ENCODE data around the gene BANF2. TPM values are rescaled to one million over a fixed set of nuclear protein-coding genes. Genes with fewer than 3 reads are reported as not detected.

The BANF2 gene
- total RNA-seq, 1 experiment from 2014 or later = not detected

GRCh38 chr20:17697171-17697570 lies 2.6 kb upstream of the BANF2 start:
- no peak for DNase-seq
- Histone ChIP-seq H3K9ac (ENCODE audit: low read length) (no peak overlapping the region), H3F3A (ENCODE audit: low read length, unreplicated experiment) (no peaks in the 10 kb centered on the region), H3K9me2 (replicated peaks; ENCODE audit: low read length) (no peaks in the 10 kb centered on the region), H3K36me3 (ENCODE audit: low read depth, low read length) (no peaks in the 10 kb centered on the region), H3K4me3 (ENCODE audit: low read length) (no peak overlapping the region), H3K27me3 (ENCODE audit: low read length) (0 out of 2 replicates have a peak, but pooled peaks cover 4% of the 10 kb centered on the region), H4K20me1 (ENCODE audit: low read length) (no peaks in the 10 kb centered on the region), H3K79me2 (ENCODE audit: low read length) (no peaks in the 10 kb centered on the region), H3K9me3 (ENCODE audit: low read length) (no peaks in the 10 kb centered on the region), H3K4me1 (ENCODE audit: insufficient read depth, low read length) (peaks cover 6% of the 10 kb centered on the region; the same call in 1 of the 2 replicates), H3K27ac (ENCODE audit: low read length) (no peak overlapping the region), H3K4me2 (ENCODE audit: low read length) (no peak overlapping the region), H2AFZ (ENCODE audit: low read length) (no peak overlapping the region)
- intact Hi-C loops (cut with micrococcal nuclease) = no loop called here
- POLR2A ChIA-PET (ENCODE audit: unreplicated experiment) = no interaction called here
- BruUV-seq (replicated peaks) = no TSS peak
- CTCF ChIA-PET = no interaction called here
- TF ChIP-seq EZH2phosphoT487 (IDR thresholded peaks at IDR 0.05; ENCODE audit: borderline replicate concordance, low read length) (no peak), CTCF (conservative IDR thresholded peaks at IDR 0.05; ENCODE audit: low read depth, low read length) (no peak), EZH2 (IDR thresholded peaks at IDR 0.05; ENCODE audit: low read length, unreplicated experiment) (no peak)
- ATAC-seq = no peak

GRCh38 chr20:17698384-17698783 lies 1.4 kb upstream of the BANF2 start:
- H3K27me3 ChIP-seq (ENCODE audit: low read length) = 0 out of 2 replicates have a peak, but pooled peaks cover 4% of the 10 kb centered on the region
- H3K36me3 ChIP-seq (ENCODE audit: low read depth, low read length) = no peaks in the 10 kb centered on the region
- no peak overlapping the region for H3K4me3 ChIP-seq (ENCODE audit: low read length)
- ChIA-PET CTCF (interaction anchor here (0.5 kb wide), 1 partner anchor 158 kb away, joined by 4 read pairs; no protein-coding TSS in a partner anchor), POLR2A (ENCODE audit: unreplicated experiment) (no interaction called here)
- no peaks in the 10 kb centered on the region for H3K79me2 ChIP-seq (ENCODE audit: low read length)
- H2AFZ ChIP-seq (ENCODE audit: low read length) = no peak overlapping the region
- peaks cover 6% of the 10 kb centered on the region; the same call in 1 of the 2 replicates for H3K4me1 ChIP-seq (ENCODE audit: insufficient read depth, low read length)
- H3F3A ChIP-seq (ENCODE audit: low read length, unreplicated experiment) = no peaks in the 10 kb centered on the region
- no peaks in the 10 kb centered on the region for H3K9me2 ChIP-seq (replicated peaks; ENCODE audit: low read length)
- TF ChIP-seq CTCF (conservative IDR thresholded peaks at IDR 0.05; ENCODE audit: low read depth, low read length) = no peak
- no peak for TF ChIP-seq EZH2phosphoT487 (IDR thresholded peaks at IDR 0.05; ENCODE audit: borderline replicate concordance, low read length)
- TF ChIP-seq EZH2 (IDR thresholded peaks at IDR 0.05; ENCODE audit: low read length, unreplicated experiment) = no peak
- no peaks in the 10 kb centered on the region for H3K9me3 ChIP-seq (ENCODE audit: low read length)
- intact Hi-C loops (cut with micrococcal nuclease) = no loop called here
- H3K9ac ChIP-seq (ENCODE audit: low read length) = no peak overlapping the region
- no peak overlapping the region for H3K27ac ChIP-seq (ENCODE audit: low read length)
- ATAC-seq = no peak
- no TSS peak for BruUV-seq (replicated peaks)
- H3K4me2 ChIP-seq (ENCODE audit: low read length) = no peak overlapping the region
- H4K20me1 ChIP-seq (ENCODE audit: low read length) = no peaks in the 10 kb centered on the region
- no peak for DNase-seq

- Histone ChIP-seq H3K9me2 (replicated peaks; ENCODE audit: low read length) (no peaks in the 10 kb centered on the region), H2AFZ (ENCODE audit: low read length) (0 out of 2 replicates have a peak overlapping the region, but pooled peaks have one; percentile 36), H3K9ac (ENCODE audit: low read length) (no peak overlapping the region), H3K4me3 (ENCODE audit: low read length) (no peak overlapping the region), H3K36me3 (ENCODE audit: low read depth, low read length) (no peaks in the 10 kb centered on the region), H3F3A (ENCODE audit: low read length, unreplicated experiment) (no peaks in the 10 kb centered on the region), H3K4me1 (ENCODE audit: insufficient read depth, low read length) (peaks cover 6% of the 10 kb centered on the region; the same call in 1 of the 2 replicates), H3K27ac (ENCODE audit: low read length) (no peak overlapping the region), H3K79me2 (ENCODE audit: low read length) (no peaks in the 10 kb centered on the region), H3K4me2 (ENCODE audit: low read length) (no peak overlapping the region), H3K9me3 (ENCODE audit: low read length) (no peaks in the 10 kb centered on the region), H3K27me3 (ENCODE audit: low read length) (no peaks in the 10 kb centered on the region), H4K20me1 (ENCODE audit: low read length) (no peaks in the 10 kb centered on the region)
- no TSS peak for BruUV-seq (replicated peaks)
- intact Hi-C loops (cut with micrococcal nuclease) = no loop called here
- ChIA-PET POLR2A (ENCODE audit: unreplicated experiment) (no interaction called here), CTCF (no interaction called here)
- TF ChIP-seq EZH2phosphoT487 (IDR thresholded peaks at IDR 0.05; ENCODE audit: borderline replicate concordance, low read length) = no peak
- TF ChIP-seq EZH2 (IDR thresholded peaks at IDR 0.05; ENCODE audit: low read length, unreplicated experiment) = no peak
- TF ChIP-seq CTCF (conservative IDR thresholded peaks at IDR 0.05; ENCODE audit: low read depth, low read length) = no peak
- ATAC-seq (no peak), DNase-seq (no peak)
These were observed 871 bp downstream of the BANF2 start for GRCh38 chr20:17700637-17701036.

Data from PC-3 (cell line).